ENCODE data around the gene COPE. TPM values are rescaled to one million over a fixed set of nuclear protein-coding genes. Genes with fewer than 3 reads are reported as not detected.

Gene COPE
- total RNA-seq, 1 donor from 2014 or later = 67.8 TPM

Other genes with a start within 250 kb of the COPE start
- 3.1 TPM for gene CRTC1, start 235.7 kb downstream of the COPE start, total RNA-seq
- gene COMP, start 128.1 kb downstream of the COPE start, total RNA-seq = 15.7 TPM
- 30.8 TPM for gene UPF1, start 87.4 kb downstream of the COPE start, total RNA-seq
- 17.7 TPM for gene CERS1, start 23.2 kb downstream of the COPE start, total RNA-seq
- 35.0 TPM for gene DDX49, start 328 bp upstream of the COPE start, total RNA-seq
- gene HOMER3, start 21.8 kb upstream of the COPE start, total RNA-seq = 54.8 TPM
- gene SUGP2, start 114.1 kb upstream of the COPE start, total RNA-seq = 19.8 TPM
- 27.1 TPM for gene ARMC6, start 114.2 kb upstream of the COPE start, total RNA-seq
- gene SLC25A42, start 144.6 kb upstream of the COPE start, total RNA-seq = 7.8 TPM
- gene TMEM161A, start 219.1 kb upstream of the COPE start, total RNA-seq = 11.0 TPM

All from skeletal muscle tissue (tissue), 1 donor.